Hematopoietic multipotent progenitor cell treated with erythropoietin and hydrocortisone succinate and interleukin-3 and kit ligand, for 17 days (in vitro differentiated cells): ENCODE results near the gene CEACAM16.

Experiments used
- DNase-seq: peaks from one replicate; pipeline ENCODE4 v3.0.0-alpha.2; 2015; ENCODE audit warnings: low spot score

Gene CEACAM16

DNA sequence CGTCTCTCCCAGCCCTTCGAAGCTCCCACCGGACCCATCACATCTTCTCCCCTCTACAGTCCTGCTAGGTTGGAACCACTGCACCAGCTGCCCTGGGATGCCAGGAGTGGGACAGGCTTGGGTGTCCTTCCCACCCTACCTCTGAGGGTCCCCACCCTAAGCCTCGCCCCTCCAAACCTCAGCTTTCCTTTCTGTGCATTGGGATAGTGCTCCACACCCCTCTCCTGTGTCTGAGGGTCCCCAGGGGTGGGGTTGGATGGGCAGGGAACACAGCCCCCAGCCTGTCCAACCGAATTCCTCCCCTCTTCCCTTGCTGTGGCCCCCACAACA is 47.6 kb downstream of the CEACAM16 start:
- no peak for DNase-seq

DNA sequence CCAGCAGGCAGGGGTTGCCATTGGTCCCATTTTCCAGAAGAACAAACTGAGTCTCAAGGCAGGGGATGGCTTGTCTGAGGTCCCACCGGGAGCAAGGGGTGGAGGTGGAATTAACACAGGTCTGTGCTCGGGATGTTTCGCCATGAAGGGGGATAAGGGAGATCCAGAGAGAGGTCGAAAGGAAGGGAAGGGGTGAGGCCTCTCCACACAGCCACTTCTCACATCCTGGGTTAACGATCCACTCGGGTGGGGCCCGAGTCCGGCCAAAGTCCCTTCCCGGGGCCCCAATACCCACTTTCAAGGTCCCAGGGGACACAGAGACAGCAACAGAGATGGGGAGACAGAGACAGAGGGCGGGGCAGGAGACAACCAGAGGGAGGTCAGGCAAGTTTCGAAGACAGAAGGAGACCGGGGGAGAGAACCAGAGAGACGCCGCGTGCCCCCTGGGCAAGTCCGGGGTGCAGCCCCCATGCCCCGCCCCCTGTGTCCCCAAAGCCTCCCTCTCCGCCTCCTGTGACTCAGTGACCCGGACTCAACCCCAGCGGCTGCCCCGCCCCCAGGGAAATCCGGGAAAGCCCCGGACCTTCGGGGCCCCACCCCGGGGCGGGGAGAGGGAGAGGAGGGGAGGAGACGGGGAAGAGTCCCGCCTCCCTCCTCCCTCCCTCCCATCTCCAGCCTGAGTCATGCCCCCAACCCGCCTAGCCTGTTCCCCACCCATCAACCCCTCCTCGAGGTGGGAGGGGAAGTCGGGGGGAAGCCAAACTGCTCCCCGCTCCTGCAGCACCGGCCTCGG is 48.2 kb downstream of the CEACAM16 start:
- peak; percentile 73 for DNase-seq

DNA sequence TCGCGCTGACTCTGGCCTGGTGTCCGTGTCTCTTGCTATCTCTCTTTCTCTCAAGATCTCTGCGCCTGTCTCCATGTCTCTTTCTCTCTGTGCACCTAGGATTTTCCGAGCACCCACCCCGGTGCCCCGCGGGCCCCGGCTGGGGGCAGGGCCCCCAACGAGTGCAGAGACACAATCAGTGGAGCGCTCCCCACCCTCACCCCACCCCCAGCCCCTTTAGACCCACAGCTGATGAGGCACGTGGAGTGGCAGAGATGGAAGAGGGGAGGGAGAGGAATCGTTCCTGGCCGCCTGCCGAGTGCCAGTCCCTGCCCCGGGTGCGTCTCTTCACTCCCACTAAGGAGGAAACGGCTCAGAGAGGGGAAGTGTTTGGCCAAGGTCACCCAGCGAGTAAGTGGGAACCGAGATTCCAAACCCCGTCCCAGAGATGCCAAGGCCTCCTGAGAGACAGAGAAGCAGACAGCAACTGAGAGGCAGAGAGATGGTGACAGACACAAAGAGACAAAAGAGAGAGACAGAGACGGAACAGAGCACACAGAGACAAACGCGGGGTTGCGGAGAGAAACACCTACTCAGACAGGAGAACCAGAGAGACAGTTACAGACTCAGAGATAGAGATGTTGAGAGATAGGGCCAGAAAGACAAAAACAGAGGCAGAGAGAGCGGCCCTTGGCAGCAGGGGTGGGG is 48.9 kb downstream of the CEACAM16 start:
- peak; percentile 11 for DNase-seq

DNA sequence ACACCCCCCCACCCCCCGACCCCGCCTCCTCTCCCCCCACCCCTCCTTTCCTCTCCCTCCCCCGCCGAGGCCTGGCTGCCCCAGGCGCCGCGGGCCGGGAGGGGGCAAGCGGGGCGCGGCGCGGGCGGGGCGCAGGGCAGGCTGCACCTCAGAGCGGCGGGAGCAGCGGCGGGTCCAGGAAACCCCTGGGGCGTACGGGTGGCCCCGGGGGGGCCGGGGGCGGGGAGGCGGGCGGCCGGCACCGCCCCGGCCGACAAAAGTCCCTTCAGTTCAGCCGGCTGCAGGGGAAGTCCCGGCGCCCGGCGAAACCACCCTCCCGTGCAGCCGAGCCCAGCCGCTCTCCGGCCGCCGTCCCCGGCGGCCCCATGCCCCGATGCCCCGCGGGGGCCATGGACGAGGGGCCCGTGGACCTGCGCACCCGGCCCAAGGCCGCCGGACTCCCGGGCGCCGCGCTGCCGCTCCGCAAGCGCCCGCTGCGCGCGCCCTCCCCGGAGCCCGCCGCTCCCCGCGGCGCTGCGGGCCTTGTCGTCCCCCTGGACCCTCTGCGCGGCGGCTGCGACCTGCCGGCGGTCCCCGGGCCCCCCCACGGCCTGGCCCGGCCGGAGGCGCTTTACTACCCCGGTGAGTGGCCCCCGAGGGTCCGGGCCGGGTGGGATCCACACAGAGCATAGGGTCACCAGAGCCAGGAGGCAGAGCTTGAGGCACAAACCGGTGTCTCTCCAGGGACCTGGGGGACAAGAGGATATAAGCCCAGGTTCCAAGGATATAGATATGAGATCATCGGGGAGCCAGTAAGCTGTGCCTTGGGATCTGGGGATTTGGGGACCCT is 49.7 kb downstream of the CEACAM16 start, which contains the start of gene BCL3:
Gene BCL3 (plus strand): TSS at position 283 of the 829 bp plus-strand sequence. CDS start 83 bp downstream, at position 366.
- peak; percentile 17 for DNase-seq

DNA sequence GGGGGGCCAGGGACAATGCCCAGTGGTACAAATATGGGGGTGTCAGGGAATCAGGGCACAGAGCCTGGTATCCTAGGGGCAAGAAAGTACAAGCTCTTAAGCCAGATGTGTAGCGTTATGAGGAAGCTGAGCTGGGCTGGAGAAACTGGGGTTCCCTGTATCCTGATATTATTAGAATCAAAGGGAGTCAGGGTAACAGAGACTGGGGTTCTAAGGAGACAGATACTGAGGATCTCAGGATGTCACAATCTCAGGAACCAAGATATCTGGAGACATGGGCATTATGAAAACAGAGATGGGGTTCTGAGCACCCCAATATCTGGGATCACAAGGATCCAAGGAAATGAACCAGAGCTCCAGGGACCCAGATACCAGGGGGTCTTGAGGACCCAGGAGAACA is 50.3 kb downstream of the CEACAM16 start:
- no peak for DNase-seq

DNA sequence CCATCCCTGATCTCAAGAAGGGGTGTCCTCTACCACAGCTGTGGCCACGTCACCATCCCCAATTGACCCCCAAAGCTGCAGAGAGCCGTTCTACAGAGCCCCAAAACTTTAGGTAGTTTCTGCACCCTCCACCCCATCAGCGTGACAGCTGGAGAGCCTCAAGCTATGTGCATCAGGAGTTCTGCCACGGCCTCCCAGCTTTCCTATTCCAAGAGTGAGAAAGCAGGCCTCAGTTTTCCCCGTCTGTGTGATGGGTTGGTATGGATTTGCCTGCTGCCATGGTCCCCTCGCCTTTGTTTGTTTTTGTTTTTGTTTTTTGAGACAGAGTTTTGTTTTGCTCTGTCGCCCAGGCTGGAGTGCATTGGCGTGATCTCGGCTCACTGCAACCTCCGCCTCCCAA is 51.0 kb downstream of the CEACAM16 start:
- DNase-seq = no peak

DNA sequence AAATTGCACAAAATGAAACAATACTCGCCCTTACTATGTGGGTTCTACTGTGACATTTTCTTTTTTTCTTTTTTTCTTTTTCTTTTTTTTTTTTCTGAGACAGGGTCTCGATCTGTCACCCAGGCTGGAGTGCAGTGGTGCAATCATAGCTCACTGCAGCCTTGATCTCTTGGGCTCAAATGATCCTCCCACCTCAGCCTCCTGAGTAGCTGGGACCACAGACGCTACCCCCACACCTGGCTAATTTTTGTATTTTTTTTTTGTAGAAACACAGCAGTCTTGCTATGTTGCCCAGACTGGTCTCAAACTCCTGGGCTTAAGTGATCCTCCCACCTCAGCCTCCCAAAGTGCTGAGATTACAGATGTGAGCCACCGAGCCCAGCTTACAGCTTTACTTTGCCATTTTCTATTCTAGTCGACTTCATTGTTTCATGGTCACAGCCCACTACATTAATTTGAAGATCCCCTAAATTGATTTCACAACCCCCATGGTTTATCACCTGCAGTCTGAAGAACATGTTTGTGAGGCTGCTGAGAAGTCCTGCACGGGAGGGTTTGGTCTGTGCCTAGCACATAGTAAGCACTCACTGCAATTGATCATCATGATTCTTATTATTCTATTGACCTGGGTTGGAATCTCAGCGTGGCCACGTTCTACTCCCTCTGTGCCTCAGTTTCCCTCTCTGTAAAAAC is 53.3 kb downstream of the CEACAM16 start:
- DNase-seq = no peak

DNA sequence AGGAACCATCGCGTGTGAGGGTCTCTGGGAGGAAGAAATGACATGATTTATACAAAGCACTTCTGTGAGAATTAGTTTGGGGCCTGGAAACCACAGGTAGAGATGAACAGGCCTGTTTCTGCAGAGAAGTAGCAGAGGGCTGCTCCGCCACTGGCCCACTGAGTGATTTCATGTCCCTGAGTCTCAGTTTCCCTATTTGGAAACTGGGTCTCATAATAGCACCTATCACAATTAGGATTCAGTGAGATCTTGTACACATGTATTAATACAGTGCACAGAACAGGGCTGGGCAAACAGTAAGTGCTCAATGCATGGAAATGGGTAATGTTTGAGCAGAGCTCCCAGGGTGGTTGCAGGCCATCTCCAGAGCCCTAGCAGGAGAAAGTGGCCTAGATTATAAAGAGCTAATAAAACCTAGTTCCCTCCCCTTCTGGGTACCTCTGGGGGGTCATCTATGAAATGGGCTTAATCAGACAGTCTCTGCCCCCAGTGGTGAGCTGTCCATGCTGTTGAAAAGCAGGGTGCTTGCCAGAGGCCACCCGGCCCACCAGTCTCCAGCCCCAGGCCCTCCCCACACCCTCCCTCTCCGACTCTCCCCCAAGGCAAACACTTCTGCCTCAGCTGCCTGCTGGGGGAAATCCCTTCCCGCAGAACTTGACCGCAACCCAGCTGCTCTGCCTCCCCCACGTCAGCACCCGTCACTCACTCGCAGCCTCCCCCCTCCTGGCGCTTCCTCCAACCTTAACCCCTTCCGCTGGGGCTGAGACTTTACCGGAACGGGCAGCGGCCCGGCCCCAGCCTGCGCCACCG is 54.1 kb downstream of the CEACAM16 start:
- no peak for DNase-seq

DNA sequence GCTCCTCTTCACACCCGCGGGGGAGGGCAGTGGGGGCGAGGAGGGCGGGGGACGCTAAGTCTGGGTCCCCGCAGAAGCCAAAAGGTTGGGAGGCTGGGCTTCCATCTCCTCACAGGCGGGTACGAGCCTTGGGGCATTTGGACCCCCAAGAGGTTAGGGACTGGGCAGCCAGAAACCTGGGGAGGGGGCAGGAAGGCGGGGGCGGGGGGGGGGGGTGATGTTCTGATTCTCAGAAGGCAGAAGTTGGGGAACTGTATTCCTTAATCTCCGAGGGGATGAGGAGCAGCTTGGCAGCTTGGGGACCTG is 54.6 kb downstream of the CEACAM16 start:
- no peak for DNase-seq

DNA sequence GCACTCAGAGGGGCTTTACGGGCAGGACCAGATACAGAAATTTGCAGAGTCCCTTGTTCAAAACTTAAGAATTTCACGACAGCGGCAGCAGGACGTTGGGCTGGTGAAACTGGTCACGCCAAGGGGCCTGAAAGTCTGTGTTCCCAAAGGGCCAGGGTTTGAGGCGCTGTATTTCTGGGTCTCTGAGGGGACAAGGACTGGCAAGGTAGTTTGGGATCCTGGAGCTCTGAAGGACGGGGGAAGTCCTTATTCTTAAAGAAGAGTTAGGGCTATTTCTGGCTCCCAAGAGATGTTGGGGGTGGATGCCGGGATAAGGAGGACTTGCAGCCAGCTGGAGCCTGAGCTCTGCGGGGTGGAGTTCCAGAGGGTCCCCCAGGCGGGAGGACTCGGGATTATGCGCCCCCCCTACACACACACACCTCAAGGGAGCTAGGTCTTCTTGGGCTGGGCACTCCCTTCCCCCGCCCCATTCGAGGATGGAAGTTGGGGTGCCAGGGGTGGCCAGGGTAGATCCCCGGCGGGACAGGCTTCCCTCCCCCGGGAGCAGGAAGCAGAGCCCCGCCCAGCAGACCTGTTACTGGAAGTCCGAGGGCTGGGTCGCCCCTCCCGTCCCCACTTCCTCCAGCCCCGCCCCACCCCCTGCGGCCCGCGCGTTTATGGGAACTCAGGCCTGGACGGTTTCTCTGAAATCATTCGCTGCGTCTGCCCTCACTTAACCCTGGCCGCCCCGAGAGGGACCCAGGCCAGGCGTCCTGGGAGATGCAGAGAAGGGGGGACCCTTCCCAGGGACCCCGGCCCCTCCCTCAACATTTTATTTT is 55.2 kb downstream of the CEACAM16 start:
- DNase-seq = no peak

DNA sequence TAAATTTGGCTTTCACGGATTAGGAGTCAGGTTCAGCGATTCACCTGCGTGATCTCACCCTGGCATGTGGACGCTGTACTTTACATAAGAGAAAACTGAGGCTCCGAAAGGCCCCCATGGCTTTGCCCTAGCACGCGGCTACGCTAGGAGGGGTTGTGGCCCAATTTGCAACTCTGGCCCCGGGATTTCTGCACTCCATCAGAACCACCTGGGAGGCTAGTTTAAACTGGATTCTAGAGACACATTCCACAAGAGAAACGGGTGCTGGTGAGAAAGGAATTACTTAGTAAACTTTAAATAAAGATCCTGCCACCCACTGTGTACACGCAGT is 55.8 kb downstream of the CEACAM16 start:
- DNase-seq = no peak

DNA sequence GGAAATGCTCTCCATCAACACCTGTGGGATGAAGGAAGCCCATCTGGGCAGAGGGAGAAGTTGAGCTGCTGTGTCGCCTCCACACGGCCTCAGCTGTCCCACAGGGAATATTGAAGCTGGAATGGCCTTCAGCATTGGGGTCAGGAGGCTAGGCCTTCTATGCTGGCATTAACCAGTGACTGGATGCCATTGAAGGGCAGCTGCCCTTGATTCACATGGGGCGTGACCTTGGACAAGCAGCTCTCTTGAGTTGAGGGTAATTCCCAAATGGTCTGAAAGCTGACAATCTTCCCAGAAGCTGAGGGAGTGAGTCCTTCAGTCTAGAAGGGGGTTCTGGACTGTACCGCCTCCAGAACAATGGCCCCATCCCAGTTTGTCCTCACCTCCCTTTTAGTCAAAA is 56.3 kb downstream of the CEACAM16 start:
- no peak for DNase-seq

DNA sequence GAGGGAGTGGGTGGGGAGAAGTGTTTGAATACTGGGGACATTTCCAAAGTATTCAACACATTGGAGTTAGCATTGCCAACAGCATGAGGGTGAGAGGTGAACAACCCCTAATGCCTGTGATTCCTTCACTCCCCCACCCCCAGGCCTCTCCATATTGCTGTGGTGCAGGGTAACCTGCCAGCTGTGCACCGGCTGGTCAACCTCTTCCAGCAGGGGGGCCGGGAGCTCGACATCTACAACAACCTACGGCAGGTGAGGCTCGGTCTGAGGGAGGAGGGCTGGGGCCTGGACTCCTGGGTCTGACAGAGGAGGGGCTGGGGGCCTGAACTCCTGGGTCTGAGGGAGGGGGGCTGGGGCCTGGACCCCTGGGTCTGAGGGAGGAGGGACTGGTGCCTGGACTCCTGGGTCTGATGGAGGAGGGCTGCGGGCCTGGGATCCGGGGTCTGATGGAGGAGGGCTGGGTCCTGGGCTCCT is 57.2 kb downstream of the CEACAM16 start:
- DNase-seq = no peak

DNA sequence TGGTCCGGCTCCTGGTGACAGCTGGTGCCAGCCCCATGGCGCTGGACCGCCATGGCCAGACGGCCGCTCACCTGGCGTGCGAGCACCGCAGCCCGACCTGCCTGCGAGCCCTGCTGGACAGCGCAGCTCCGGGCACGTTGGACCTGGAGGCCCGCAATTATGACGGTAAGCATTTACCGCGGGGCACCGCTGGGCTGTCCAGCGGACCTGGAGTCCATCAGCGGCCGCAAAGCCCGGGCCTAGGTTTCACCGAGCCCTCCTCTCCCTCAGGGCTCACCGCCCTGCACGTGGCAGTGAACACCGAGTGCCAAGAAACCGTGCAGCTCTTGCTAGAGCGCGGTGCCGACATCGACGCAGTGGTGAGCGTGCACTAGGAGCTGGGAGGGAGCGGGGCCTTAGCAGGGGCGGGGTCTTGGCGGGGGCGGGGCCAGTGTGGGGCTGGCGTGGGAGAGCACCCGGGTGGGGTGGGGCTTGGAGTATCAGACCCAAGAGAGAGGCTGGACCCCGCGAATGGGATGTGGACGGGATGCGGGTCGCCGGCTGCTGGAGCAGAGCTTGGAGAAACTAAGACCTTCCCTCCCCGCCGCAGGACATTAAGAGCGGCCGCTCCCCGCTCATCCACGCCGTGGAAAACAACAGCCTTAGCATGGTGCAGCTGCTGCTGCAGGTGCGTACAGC is 58.2 kb downstream of the CEACAM16 start:
- DNase-seq = no peak

DNA sequence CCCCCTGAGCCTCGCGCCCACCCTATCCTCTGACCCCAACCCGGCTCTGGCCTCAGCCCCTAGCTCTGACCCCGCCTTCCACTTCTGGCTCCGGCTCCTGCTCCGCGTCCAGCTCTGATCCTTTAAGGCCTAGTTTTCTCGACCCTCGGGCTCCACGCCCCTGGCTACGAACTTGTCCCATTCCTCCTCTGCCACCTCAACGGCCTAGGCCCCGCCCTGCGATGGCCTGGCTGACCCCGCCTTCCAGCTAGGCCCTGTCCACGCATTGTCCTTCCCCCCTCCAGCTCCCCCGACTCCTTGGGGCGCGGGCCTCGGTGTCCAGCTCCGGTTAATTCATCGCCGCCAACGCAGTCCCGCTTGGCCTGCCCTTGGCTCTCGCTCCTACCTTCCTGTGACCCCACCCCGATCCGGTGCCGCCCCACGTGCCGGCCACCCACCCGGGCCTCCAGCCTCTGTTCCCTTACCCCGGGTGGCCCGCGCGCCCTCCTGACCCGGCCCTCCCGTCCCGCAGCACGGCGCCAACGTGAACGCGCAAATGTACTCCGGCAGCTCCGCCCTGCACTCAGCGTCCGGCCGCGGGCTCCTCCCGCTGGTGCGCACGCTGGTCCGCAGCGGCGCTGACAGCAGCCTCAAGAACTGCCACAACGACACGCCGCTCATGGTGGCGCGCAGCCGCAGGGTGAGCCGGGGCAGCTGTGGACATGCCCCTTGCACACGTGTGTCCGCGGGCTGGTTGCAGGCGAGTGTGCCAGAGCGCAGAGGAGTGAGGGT is 59.0 kb downstream of the CEACAM16 start:
- no peak for DNase-seq

DNA sequence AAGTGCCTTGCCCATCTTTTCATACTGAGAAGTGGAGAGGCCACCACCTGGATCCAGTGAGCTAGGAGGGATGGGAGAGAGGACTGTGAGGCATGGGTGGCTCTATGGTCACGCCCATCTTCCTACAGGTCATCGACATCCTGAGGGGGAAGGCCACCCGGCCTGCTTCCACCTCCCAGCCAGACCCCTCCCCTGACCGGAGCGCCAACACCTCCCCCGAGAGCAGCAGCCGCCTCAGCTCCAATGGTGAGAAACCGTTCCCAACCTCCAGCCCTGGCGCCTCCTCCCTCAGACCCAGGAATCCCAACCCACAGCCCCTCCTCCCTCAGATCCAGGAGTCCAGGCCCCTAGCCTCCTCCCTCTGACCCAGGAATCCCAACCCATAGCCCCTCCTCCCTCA is 59.6 kb downstream of the CEACAM16 start:
- no peak for DNase-seq

DNA sequence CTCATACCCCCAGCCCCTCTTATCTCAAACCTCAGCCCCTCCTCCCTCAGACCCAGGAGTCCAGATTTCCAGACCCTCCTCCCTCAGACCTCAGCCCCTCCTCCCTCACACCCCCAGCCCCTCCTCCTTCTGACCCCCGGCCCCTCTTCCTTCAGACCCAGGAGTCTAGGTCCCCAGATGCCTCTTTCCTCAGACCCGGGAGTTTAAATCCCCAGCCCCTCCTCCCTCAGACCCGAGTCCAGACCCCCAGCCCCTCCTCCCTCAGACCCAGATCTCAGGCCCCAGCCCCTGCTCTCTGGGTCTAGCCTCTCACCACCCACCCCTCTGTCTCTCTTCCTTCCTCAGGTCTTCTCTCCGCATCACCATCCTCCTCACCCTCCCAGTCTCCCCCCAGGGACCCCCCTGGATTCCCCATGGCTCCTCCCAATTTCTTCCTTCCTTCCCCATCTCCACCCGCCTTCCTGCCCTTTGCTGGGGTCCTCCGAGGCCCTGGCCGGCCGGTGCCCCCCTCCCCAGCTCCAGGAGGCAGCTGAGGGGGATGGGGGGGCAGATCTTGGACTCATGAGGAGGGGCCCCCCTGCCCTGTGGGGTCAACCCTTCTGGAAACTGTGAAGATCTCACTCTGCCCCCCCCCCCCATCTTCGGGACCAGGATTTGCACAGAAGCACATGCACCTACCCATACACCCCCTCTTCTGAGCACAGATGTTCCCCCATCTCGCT is 60.3 kb downstream of the CEACAM16 start:
- DNase-seq = no peak
